DND-41 (cell line): ENCODE measurements around the gene PITX3.

ENCODE experiments used
- ATAC-seq: fragments of 200-7000 bp; cut with Tn5 transposase; 3 replicates; pipeline ENCODE4 v1.9.1; 2021; ENCODE audit warnings: low read depth; ENCODE audit not compliant: insufficient read depth
- DNase-seq: peaks from one replicate; pipeline ENCODE4 v3.0.0-alpha.2; 2020
- H2AFZ ChIP-seq: 2 replicates; pipeline ENCODE4 v1.6.0; 2012; ENCODE audit warnings: low read depth, low read length
- H3K27ac ChIP-seq: 2 replicates; pipeline ENCODE4 v1.5.1; 2012; ENCODE audit warnings: low read length, inconsistent platforms
- H3K27me3 ChIP-seq: fragments of 200-600 bp; sonication (generic); 2 replicates; pipeline ENCODE4 v1.6.0; 2012; ENCODE audit warnings: low read length, mild to moderate bottlenecking, inconsistent platforms; ENCODE audit not compliant: insufficient read depth, poor library complexity
- H3K36me3 ChIP-seq: 2 replicates; pipeline ENCODE4 v1.5.1; 2012; ENCODE audit warnings: low read length, inconsistent platforms; ENCODE audit not compliant: insufficient read depth
- H3K4me1 ChIP-seq: 2 replicates; pipeline ENCODE4 v1.5.1; 2012; ENCODE audit warnings: mild to moderate bottlenecking, low read length; ENCODE audit not compliant: insufficient read depth
- H3K4me2 ChIP-seq: 2 replicates; pipeline ENCODE4 v1.6.0; 2012; ENCODE audit warnings: mild to moderate bottlenecking, moderate library complexity, low read length, inconsistent platforms; ENCODE audit not compliant: insufficient read depth
- H3K4me3 ChIP-seq, 2 experiments: fragments of 200-600 bp in 1 of 2; shearing (Covaris generic) in 1 of 2; 2 replicates each; pipeline ENCODE4 v1.5.1; 2012 to 2016; ENCODE audit warnings: inconsistent platforms in 2 of 2, low read length in 2 of 2, mild to moderate bottlenecking in 2 of 2, low read depth in 1 of 2, moderate library complexity in 1 of 2
- H3K79me2 ChIP-seq: 2 replicates; pipeline ENCODE4 v1.6.0; 2012; ENCODE audit warnings: low read length, inconsistent platforms; ENCODE audit not compliant: insufficient read depth
- H3K9ac ChIP-seq: 2 replicates; pipeline ENCODE4 v1.6.0; 2012; ENCODE audit warnings: low read depth, mild to moderate bottlenecking, inconsistent platforms, low read length, moderate library complexity
- H3K9me3 ChIP-seq: 2 replicates; pipeline ENCODE4 v1.5.1; 2012; ENCODE audit warnings: low read length, moderate library complexity, mild to moderate bottlenecking, inconsistent platforms; ENCODE audit not compliant: insufficient read depth, severe bottlenecking
- H4K20me1 ChIP-seq: 2 replicates; pipeline ENCODE4 v1.6.0; 2012; ENCODE audit warnings: low read length; ENCODE audit not compliant: insufficient read depth
- CTCF ChIP-seq: IDR thresholded peaks from 2 replicates; pipeline ENCODE4 v1.5.1; 2012; ENCODE audit warnings: borderline replicate concordance, low read length, moderate library complexity, mild to moderate bottlenecking; ENCODE audit not compliant: poor library complexity, severe bottlenecking; ENCODE audit errors: extremely low read depth
- EZH2 ChIP-seq: IDR thresholded peaks from 3 replicates; pipeline ENCODE4 v1.6.1; 2012; ENCODE audit warnings: borderline replicate concordance, low read depth, mild to moderate bottlenecking, moderate library complexity, low read length, inconsistent platforms; ENCODE audit not compliant: severe bottlenecking

Gene PITX3

GRCh38 chr10:102281102-102281487, 39.8 kb upstream of the PITX3 start:
- Histone ChIP-seq H3K4me2 (no peak overlapping the region), H3K9ac (no peak overlapping the region), H3K27ac (no peak overlapping the region), H3K36me3 (peaks cover 12% of the 10 kb centered on the region; the same call in 1 of the 2 replicates), H3K4me3 (no peak overlapping the region), H4K20me1 (peaks cover 34% of the 10 kb centered on the region), H3K79me2 (peaks cover 77% of the 10 kb centered on the region), H3K9me3 (no peaks in the 10 kb centered on the region), H2AFZ (no peak overlapping the region), H3K27me3 (no peaks in the 10 kb centered on the region), H3K4me1 (no peaks in the 10 kb centered on the region; the same call in 1 of the 2 replicates)
- DNase-seq (no peak), ATAC-seq (no peak)
- TF ChIP-seq CTCF (no peak), EZH2 (no peak)

DNA sequence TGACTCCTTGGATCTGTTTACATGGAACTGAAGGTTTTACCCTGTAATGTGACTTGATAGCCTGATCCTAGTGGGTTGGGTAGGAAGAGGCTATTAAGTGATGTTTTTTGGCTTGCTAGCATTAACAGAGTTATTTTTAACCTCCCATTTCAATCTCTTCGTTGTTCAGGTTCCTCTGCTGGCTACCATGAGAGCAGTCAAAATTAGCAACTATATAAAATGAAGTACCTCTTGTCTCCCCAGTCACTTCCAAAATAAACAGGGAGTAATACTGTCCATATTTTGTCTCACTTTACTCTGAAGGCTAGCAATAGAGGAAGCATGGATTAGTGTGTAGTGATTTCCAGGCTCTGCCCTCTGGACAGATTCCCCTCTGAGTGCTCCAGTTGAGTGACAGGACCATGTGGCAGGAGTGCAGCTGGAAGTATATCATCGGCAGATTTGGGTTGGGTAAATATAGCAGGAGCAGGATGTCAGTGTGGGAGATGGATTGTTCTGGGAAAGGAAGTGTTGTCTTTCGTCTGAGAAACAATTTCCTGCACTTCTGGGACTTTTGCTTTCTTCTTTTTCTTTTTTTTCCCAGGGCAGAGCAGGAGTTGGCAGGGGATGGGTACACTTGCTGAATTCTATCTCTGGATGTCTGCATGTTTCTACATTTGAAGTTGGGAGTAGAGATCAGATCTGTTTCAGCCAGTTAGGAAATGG, 39.2 kb upstream of the PITX3 start:
- Histone ChIP-seq H4K20me1 (peaks cover 34% of the 10 kb centered on the region), H3K4me3 (no peak overlapping the region), H3K27me3 (no peaks in the 10 kb centered on the region), H3K4me2 (no peak overlapping the region), H2AFZ (no peak overlapping the region), H3K27ac (no peak overlapping the region), H3K36me3 (peaks cover 10% of the 10 kb centered on the region; the same call in 1 of the 2 replicates), H3K4me1 (no peaks in the 10 kb centered on the region; the same call in 1 of the 2 replicates), H3K79me2 (peaks cover 76% of the 10 kb centered on the region), H3K9me3 (no peaks in the 10 kb centered on the region), H3K9ac (no peak overlapping the region)
- TF ChIP-seq EZH2 (no peak), CTCF (no peak)
- no peak for ATAC-seq
- DNase-seq, result no peak

DNA sequence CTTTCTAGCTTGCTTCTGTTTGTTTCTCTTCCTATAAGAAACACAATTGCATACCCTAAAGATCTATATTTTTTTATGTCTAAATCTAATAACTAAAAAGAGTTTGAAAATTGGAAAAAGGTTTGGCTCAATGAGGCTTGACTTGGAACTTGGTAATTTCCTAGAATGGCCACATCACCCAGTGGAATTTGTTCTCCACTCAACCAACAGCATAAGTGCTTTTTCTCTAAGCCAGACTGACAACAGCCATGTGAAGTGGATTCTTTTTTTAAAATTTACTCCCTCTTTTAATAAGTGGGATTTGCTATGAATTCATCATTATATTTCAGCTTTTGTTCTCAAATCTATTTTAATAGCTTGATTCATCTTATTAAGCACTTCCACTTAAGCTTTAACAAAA, 37.8 kb upstream of the PITX3 start:
- no peaks in the 10 kb centered on the region for H3K27me3 ChIP-seq
- no peak for ATAC-seq
- no peak overlapping the region for H2AFZ ChIP-seq
- H3K36me3 ChIP-seq, result peaks cover 10% of the 10 kb centered on the region; the same call in 1 of the 2 replicates
- H3K27ac ChIP-seq, result no peak overlapping the region
- no peak overlapping the region for H3K4me2 ChIP-seq
- no peak for TF ChIP-seq EZH2
- TF ChIP-seq CTCF, result no peak
- peaks cover 32% of the 10 kb centered on the region for H4K20me1 ChIP-seq
- H3K9ac ChIP-seq, result no peak overlapping the region
- DNase-seq, result no peak
- H3K79me2 ChIP-seq, result peaks cover 75% of the 10 kb centered on the region
- H3K4me3 ChIP-seq, result no peak overlapping the region
- H3K9me3 ChIP-seq, result no peaks in the 10 kb centered on the region
- no peaks in the 10 kb centered on the region; the same call in 1 of the 2 replicates for H3K4me1 ChIP-seq

- no peak overlapping the region for H2AFZ ChIP-seq
- H3K36me3 ChIP-seq, result peaks cover 10% of the 10 kb centered on the region
- no peaks in the 10 kb centered on the region for H3K27me3 ChIP-seq
- no peaks in the 10 kb centered on the region for H3K9me3 ChIP-seq
- peaks cover 31% of the 10 kb centered on the region; the same call in 1 of the 2 replicates for H4K20me1 ChIP-seq
- H3K27ac ChIP-seq, result no peak overlapping the region
- H3K9ac ChIP-seq, result no peak overlapping the region
- H3K4me1 ChIP-seq, result no peaks in the 10 kb centered on the region
- H3K4me3 ChIP-seq, result no peak overlapping the region
- no peak for TF ChIP-seq CTCF
- no peak for TF ChIP-seq EZH2
- no peak overlapping the region for H3K4me2 ChIP-seq
- no peak for ATAC-seq
- no peak for DNase-seq
- H3K79me2 ChIP-seq, result peaks cover 86% of the 10 kb centered on the region
Measured at GRCh38 chr10:102275343-102275742, 34.0 kb upstream of the PITX3 start.
